ENCODE measurements around the gene LTBP2.

DNA sequence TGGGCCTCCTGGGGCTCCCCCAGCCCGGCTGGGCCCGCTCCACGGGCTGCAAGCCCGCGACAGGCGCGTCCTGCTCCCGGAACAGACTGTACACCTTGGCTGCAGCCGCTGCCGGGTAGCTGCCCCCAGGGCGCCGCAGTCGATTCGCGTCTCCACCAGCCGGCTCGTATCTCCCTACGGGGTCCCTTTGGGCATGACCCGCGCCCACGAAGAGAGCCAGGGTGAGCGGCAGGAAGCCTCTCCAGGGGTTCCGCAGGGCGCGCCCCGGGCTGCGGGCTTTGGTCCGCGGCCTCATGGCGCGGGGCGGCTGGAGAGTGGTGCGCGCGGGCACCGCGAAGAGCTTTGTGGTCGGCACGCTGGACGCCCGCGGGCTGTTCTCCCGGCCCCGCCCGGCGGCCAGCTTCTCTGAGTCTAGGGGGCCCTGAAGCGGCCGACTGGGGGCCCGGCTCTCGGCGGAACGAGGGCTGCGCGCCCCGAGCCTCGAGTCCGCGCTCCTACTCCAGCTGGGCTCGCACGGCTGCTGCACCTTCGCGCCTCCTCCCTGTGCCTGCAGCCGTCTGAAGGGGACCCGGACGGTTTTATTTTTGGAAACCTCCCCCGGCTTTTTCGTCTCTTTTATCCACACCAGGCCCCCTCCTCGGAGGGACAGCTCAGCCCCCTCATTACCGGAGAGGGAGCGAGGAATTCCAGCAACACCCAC lies at the start of gene LTBP2:
- TF ChIP-seq POLR2A (IDR thresholded peaks at IDR 0.05; ENCODE audit: low read length) (no peak), GATA1 (IDR thresholded peaks at IDR 0.05; ENCODE audit: low read depth, low read length) (no peak)
